MG63 (cell line): ENCODE data around the gene CIB1. TPM values are rescaled to one million over a fixed set of nuclear protein-coding genes. Genes with fewer than 3 reads are reported as not detected.
"Not testable (repeated sequence)": the region's sequence is repeated elsewhere in the genome, so short reads cannot be mapped to it uniquely, and the experiment has no call there.

ENCODE experiments used
- DNase-seq: peaks from one replicate; pipeline ENCODE4 v3.0.0-alpha.2; 2020
- H3K27me3 ChIP-seq: fragments of 250-450 bp; sonication (Bioruptor Pico); 2 replicates; pipeline ENCODE4 v1.5.1; 2020; ENCODE audit warnings: mild to moderate bottlenecking, moderate library complexity
- H3K36me3 ChIP-seq: fragments of 250-450 bp; sonication (Bioruptor Pico); 2 replicates; pipeline ENCODE4 v1.5.1; 2020; ENCODE audit warnings: mild to moderate bottlenecking, moderate library complexity
- H3K4me3 ChIP-seq: fragments of 250-450 bp; sonication (Bioruptor Pico); 2 replicates; pipeline ENCODE4 v1.5.1; 2020; ENCODE audit warnings: mild to moderate bottlenecking, moderate library complexity
- H3K9me3 ChIP-seq: fragments of 250-450 bp; sonication (Bioruptor Pico); 2 replicates; pipeline ENCODE4 v1.5.1; 2020; ENCODE audit warnings: mild to moderate bottlenecking, moderate library complexity
- total RNA-seq: library from RNA; depleted of rRNA; stranded (reverse); fragments of >200 nt; shearing (Covaris generic); gene quantifications from 2 replicates; pipeline ENCODE4 v1.2.3, GENCODE V29; 2014; ENCODE audit warnings: low replicate concordance; rRNA removed

CIB1 gene
- total RNA-seq, 1 experiment from 2014 or later: 158 TPM

- Histone ChIP-seq H3K36me3 (no peaks in the 10 kb centered on the region), H3K9me3 (no peaks in the 10 kb centered on the region), H3K4me3 (no peak overlapping the region), H3K27me3 (no peaks in the 10 kb centered on the region)
- DNase-seq: no peak
Observed at GRCh38 chr15:90190606-90191343, 43.0 kb downstream of the CIB1 start.

- Histone ChIP-seq H3K27me3 (no peaks in the 10 kb centered on the region), H3K9me3 (no peaks in the 10 kb centered on the region), H3K4me3 (no peak overlapping the region), H3K36me3 (no peaks in the 10 kb centered on the region)
- DNase-seq: no peak
Observed at GRCh38 chr15:90189781-90190467, 43.8 kb downstream of the CIB1 start.

- Histone ChIP-seq H3K36me3 (no peaks in the 10 kb centered on the region), H3K4me3 (no peak overlapping the region), H3K9me3 (no peaks in the 10 kb centered on the region), H3K27me3 (no peaks in the 10 kb centered on the region)
- no peak for DNase-seq
Observed at GRCh38 chr15:90188914-90189748, 44.6 kb downstream of the CIB1 start.

- DNase-seq, H3K36me3 ChIP-seq, H3K27me3 ChIP-seq, H3K4me3 ChIP-seq, H3K9me3 ChIP-seq: not testable (repeated sequence)
Observed at GRCh38 chr15:90188065-90188464, 45.7 kb downstream of the CIB1 start.

GRCh38 chr15:90187257-90187868 lies 46.4 kb downstream of the CIB1 start:
- no peaks in the 10 kb centered on the region for H3K36me3 ChIP-seq
- no peak overlapping the region for H3K4me3 ChIP-seq
- H3K27me3 ChIP-seq: no peaks in the 10 kb centered on the region
- DNase-seq: no peak
- H3K9me3 ChIP-seq: no peaks in the 10 kb centered on the region

- Histone ChIP-seq H3K36me3 (no peaks in the 10 kb centered on the region), H3K9me3 (no peaks in the 10 kb centered on the region), H3K27me3 (no peaks in the 10 kb centered on the region), H3K4me3 (peak overlapping the region; percentile 30)
- DNase-seq: peak; percentile 13
Observed at GRCh38 chr15:90184786-90185704, 48.7 kb downstream of the CIB1 start.

- Histone ChIP-seq H3K27me3 (no peaks in the 10 kb centered on the region), H3K36me3 (no peaks in the 10 kb centered on the region), H3K4me3 (peak overlapping the region; percentile 30), H3K9me3 (no peaks in the 10 kb centered on the region)
- no peak for DNase-seq
Observed at GRCh38 chr15:90184119-90184785, 49.5 kb downstream of the CIB1 start.

GRCh38 chr15:90181776-90182175 lies 52.0 kb downstream of the CIB1 start:
- no peaks in the 10 kb centered on the region for H3K36me3 ChIP-seq
- no peak overlapping the region for H3K4me3 ChIP-seq
- no peaks in the 10 kb centered on the region for H3K27me3 ChIP-seq
- DNase-seq: no peak
- H3K9me3 ChIP-seq: no peaks in the 10 kb centered on the region

Other genes starting within 250 kb of the CIB1 start
- 7.0 and 9.1 TPM in 2 replicates for gene ZNF710, start 232.6 kb downstream of the CIB1 start, total RNA-seq
- gene IDH2, start 131.5 kb downstream of the CIB1 start, total RNA-seq: 45.7 and 57.2 TPM in 2 replicates
- gene SEMA4B, start 32.6 kb downstream of the CIB1 start, total RNA-seq: 3.7 and 19.0 TPM in 2 replicates
- 0.86 and 6.4 TPM in 2 replicates for gene GDPGP1, start 268 bp upstream of the CIB1 start, total RNA-seq
- gene TTLL13, start 15.6 kb upstream of the CIB1 start, total RNA-seq: 0.07 TPM in 1 of 2 replicates, not detected in the other
- gene NGRN, start 31.7 kb upstream of the CIB1 start, total RNA-seq: 83.1 and 134 TPM in 2 replicates
- gene ZNF774, start 118.3 kb upstream of the CIB1 start, total RNA-seq: 0.07 TPM in 1 of 2 replicates, not detected in the other
- gene IQGAP1, start 154.3 kb upstream of the CIB1 start, total RNA-seq: 52.8 and 81.8 TPM in 2 replicates